Neural cell (in vitro differentiated cells): ENCODE data around the gene CANX.
"Not testable (repeated sequence)": the region's sequence is repeated elsewhere in the genome, so short reads cannot be mapped to it uniquely, and the experiment has no call there.

Source experiments
- CTCF ChIP-seq: fragments of 450-650 bp; IDR thresholded peaks from 2 replicates; pipeline ENCODE4 v1.5.1; 2014; ENCODE audit warnings: antibody characterized with exemption, mild to moderate bottlenecking, moderate library complexity; ENCODE audit not compliant: poor library complexity, severe bottlenecking
- EZH2 ChIP-seq: fragments of 200-600, 300-800 bp; shearing (Covaris generic), sonication (generic); IDR thresholded peaks from 2 replicates; pipeline ENCODE4 v1.6.1; 2014; ENCODE audit warnings: antibody characterized with exemption, low read length, borderline replicate concordance, mild to moderate bottlenecking; ENCODE audit not compliant: insufficient read depth, poor library complexity, severe bottlenecking
- REST ChIP-seq: IDR thresholded peaks from 2 replicates; pipeline ENCODE4 v1.6.1; 2012; ENCODE audit warnings: borderline replicate concordance

- not testable (repeated sequence) for TF ChIP-seq CTCF, EZH2, REST
Measured at GRCh38 chr5:179697543-179697942, 1.2 kb upstream of the CANX start.
